H1 (cell line): ENCODE results near the gene ACACB. TPM values are rescaled to one million over a fixed set of nuclear protein-coding genes. Genes with fewer than 3 reads are reported as not detected.

Source experiments
- CTCF ChIA-PET: fragments of 300-600 bp; sonication (Branson Sonifier 250); formaldehyde crosslinking; loops from one replicate; lab custom pipeline; 2021; ENCODE audit not compliant: partially characterized antibody; lab: Charles Lee
- POLR2A ChIA-PET: fragments of 300-600 bp; sonication (Branson Sonifier 250); formaldehyde crosslinking; loops from one replicate; lab custom pipeline; 2021; ENCODE audit warnings: inconsistent platforms; ENCODE audit not compliant: partially characterized antibody; lab: Charles Lee
- DNase-seq, 2 experiments: peaks; one replicate each; pipeline versions ENCODE4 v3.0.0 to v3.0.0-alpha.2; 2010 to 2022; ENCODE audit warnings: low spot score in 2 of 2, low read depth in 1 of 2, mixed read lengths in 1 of 2
- FAIRE-seq: peaks from 2 replicates; lab custom pipeline; 2011; peaks lifted over from hg19 to GRCh38; lab: Jason Lieb, UNC
- H2AFZ ChIP-seq: 2 replicates; pipeline ENCODE4 v1.8.1; 2012; ENCODE audit warnings: low read length, inconsistent platforms
- H2AK5ac ChIP-seq: 2 replicates; pipeline ENCODE4 v1.6.1; 2013; ENCODE audit warnings: low read depth, low read length
- H2BK120ac ChIP-seq: replicated peaks from 2 replicates; pipeline ENCODE3; 2013; ENCODE audit warnings: low read depth, low read length, inconsistent platforms
- H2BK12ac ChIP-seq: 2 replicates; pipeline ENCODE4 v1.6.1; 2013; ENCODE audit warnings: low read depth, low read length
- H2BK15ac ChIP-seq: 2 replicates; pipeline ENCODE4 v1.6.1; 2013; ENCODE audit warnings: low read length
- H2BK20ac ChIP-seq: 2 replicates; pipeline ENCODE4 v1.6.1; 2013; ENCODE audit warnings: low read length
- H2BK5ac ChIP-seq: 2 replicates; pipeline ENCODE4 v1.6.1; 2013; ENCODE audit warnings: low read depth, low read length
- H3K14ac ChIP-seq: 2 replicates; pipeline ENCODE4 v1.6.1; 2013; ENCODE audit warnings: inconsistent platforms; ENCODE audit not compliant: insufficient read length
- H3K18ac ChIP-seq: 2 replicates; pipeline ENCODE4 v1.6.1; 2013; ENCODE audit warnings: low read length; ENCODE audit errors: extremely low read depth
- H3K23ac ChIP-seq: 2 replicates; pipeline ENCODE4 v1.6.1; 2013; ENCODE audit warnings: inconsistent platforms; ENCODE audit not compliant: insufficient read length
- H3K23me2 ChIP-seq: 2 replicates; pipeline ENCODE4 v1.6.1; 2013; ENCODE audit warnings: low read depth, low read length
- H3K27ac ChIP-seq: 2 replicates; pipeline ENCODE4 v1.6.1; 2011; ENCODE audit warnings: low read depth, low read length, inconsistent platforms
- H3K27me3 ChIP-seq, 4 experiments: replicated peaks in 1 of 4; 1 replicate in 1 of 4; 2 replicates in 3 of 4; pipeline versions ENCODE4 v1.6.1 to v1.8.1; 2011 to 2013; ENCODE audit warnings: low read length in 3 of 4, mild to moderate bottlenecking in 3 of 4, inconsistent platforms in 2 of 4, mixed read lengths in 2 of 4, moderate library complexity in 1 of 4; ENCODE audit not compliant: control insufficient read depth in 3 of 4, insufficient read depth in 3 of 4; ENCODE audit errors: extremely low read depth in 1 of 4
- H3K36me3 ChIP-seq, 4 experiments: 2 replicates each; pipeline versions ENCODE4 v1.6.1 to v1.8.1; 2011 to 2013; ENCODE audit warnings: mild to moderate bottlenecking in 4 of 4, low read length in 3 of 4, moderate library complexity in 2 of 4, control low read depth in 1 of 4, inconsistent platforms in 1 of 4; ENCODE audit not compliant: insufficient read depth in 4 of 4, control insufficient read depth in 2 of 4
- H3K4ac ChIP-seq: replicated peaks from 2 replicates; pipeline ENCODE3; 2013; ENCODE audit warnings: low read length, low read depth, mixed read lengths, inconsistent platforms; ENCODE audit not compliant: insufficient read length
- H3K4me1 ChIP-seq, 4 experiments: replicated peaks in 1 of 4; 1 replicate in 1 of 4; 2 replicates in 3 of 4; pipeline versions ENCODE4 v1.6.1 to v1.8.1; 2011 to 2013; ENCODE audit warnings: low read length in 3 of 4, inconsistent platforms in 2 of 4, mixed read lengths in 1 of 4; ENCODE audit not compliant: insufficient read depth in 4 of 4, control insufficient read depth in 3 of 4
- H3K4me2 ChIP-seq, 2 experiments: 2 replicates each; pipeline versions ENCODE4 v1.6.1 to v1.8.1; 2011 to 2013; ENCODE audit warnings: low read depth in 2 of 2, low read length in 2 of 2, control low read depth in 1 of 2, inconsistent platforms in 1 of 2, mild to moderate bottlenecking in 1 of 2; ENCODE audit not compliant: insufficient read depth in 1 of 2
- H3K4me3 ChIP-seq, 4 experiments: fragments of 200-600, 300-600 bp in 1 of 4; sonication (generic), shearing (Covaris generic), sonication (Bioruptor Twin) in 1 of 4; 2 replicates each; pipeline versions ENCODE4 v1.5.1 to v1.8.1; 2011 to 2016; ENCODE audit warnings: low read length in 4 of 4, low read depth in 3 of 4, control low read depth in 2 of 4, inconsistent platforms in 2 of 4, mild to moderate bottlenecking in 2 of 4, mixed read lengths in 1 of 4, moderate library complexity in 1 of 4; ENCODE audit not compliant: insufficient read depth in 2 of 4; ENCODE audit errors: extremely low read depth in 1 of 4
- H3K56ac ChIP-seq: replicated peaks from 2 replicates; pipeline ENCODE3; 2013; ENCODE audit warnings: low read depth, mild to moderate bottlenecking, mixed read lengths, low read length, inconsistent platforms; ENCODE audit not compliant: insufficient read length
- H3K79me1 ChIP-seq: 2 replicates; pipeline ENCODE4 v1.6.1; 2013; ENCODE audit warnings: low read depth, low read length, control low read depth
- H3K79me2 ChIP-seq, 2 experiments: 2 replicates each; pipeline versions ENCODE4 v1.6.1 to v1.8.1; 2012 to 2013; ENCODE audit warnings: low read length in 2 of 2, mild to moderate bottlenecking in 2 of 2, inconsistent platforms in 1 of 2; ENCODE audit not compliant: insufficient read depth in 2 of 2, control insufficient read depth in 1 of 2
- H3K9ac ChIP-seq, 4 experiments: replicated peaks in 1 of 4; 1 replicate in 1 of 4; 2 replicates in 3 of 4; pipeline versions ENCODE4 v1.6.1 to v1.8.1; 2011 to 2013; ENCODE audit warnings: low read depth in 3 of 4, low read length in 3 of 4, control low read depth in 2 of 4, mild to moderate bottlenecking in 2 of 4, moderate library complexity in 2 of 4, inconsistent platforms in 1 of 4; ENCODE audit errors: extremely low read depth in 1 of 4
- H3K9me3 ChIP-seq, 2 experiments: 2 replicates each; pipeline versions ENCODE4 v1.6.1 to v1.8.1; 2012 to 2013; ENCODE audit warnings: mild to moderate bottlenecking in 2 of 2, moderate library complexity in 2 of 2, control low read depth in 1 of 2, inconsistent platforms in 1 of 2, low read depth in 1 of 2, low read length in 1 of 2, mixed read lengths in 1 of 2; ENCODE audit not compliant: insufficient read depth in 2 of 2
- H4K20me1 ChIP-seq, 2 experiments: replicated peaks in 1 of 2; 2 replicates each; pipeline versions ENCODE3 to v1.8.1; 2011 to 2013; ENCODE audit warnings: inconsistent platforms in 2 of 2, low read length in 2 of 2, mild to moderate bottlenecking in 1 of 2; ENCODE audit not compliant: insufficient read depth in 2 of 2, control insufficient read depth in 1 of 2
- H4K5ac ChIP-seq: 2 replicates; pipeline ENCODE4 v1.6.1; 2013; ENCODE audit warnings: low read length, low read depth, mixed read lengths, inconsistent platforms; ENCODE audit not compliant: insufficient read length
- H4K8ac ChIP-seq: 2 replicates; pipeline ENCODE4 v1.8.0; 2013; ENCODE audit warnings: mild to moderate bottlenecking, moderate library complexity, low read length, inconsistent platforms; ENCODE audit not compliant: insufficient read depth; ENCODE audit errors: extremely low read depth
- H4K91ac ChIP-seq: replicated peaks from 2 replicates; pipeline ENCODE3; 2013; ENCODE audit warnings: low read length, mixed read lengths, inconsistent platforms; ENCODE audit not compliant: insufficient read length
- BACH1 ChIP-seq: IDR thresholded peaks from 2 replicates; pipeline ENCODE4 v1.6.1; 2012; ENCODE audit warnings: low read length, improper control_type of control experiment
- CBX5 ChIP-seq: fragments of 300-800, 300-1000 bp; sonication (generic); IDR thresholded peaks from 2 replicates; pipeline ENCODE4 v1.7.1; 2016; ENCODE audit warnings: antibody characterized with exemption, low read length, low read depth
- CBX8 ChIP-seq: fragments of 300-800, 300-1000 bp; sonication (generic); IDR thresholded peaks from 2 replicates; pipeline ENCODE4 v1.7.1; 2016; ENCODE audit warnings: low read depth, low read length, borderline replicate concordance
- CEBPB ChIP-seq: IDR thresholded peaks from 2 replicates; pipeline ENCODE4 v1.6.1; 2012; ENCODE audit warnings: low read depth, low read length
- CTCF ChIP-seq, 3 experiments: IDR thresholded peaks; 1 replicate in 2 of 3; 2 replicates in 1 of 3; pipeline versions ENCODE4 v1.5.1 to v1.6.1; 2011; ENCODE audit warnings: low read length in 3 of 3, mild to moderate bottlenecking in 3 of 3, inconsistent platforms in 2 of 3, low read depth in 1 of 3, moderate library complexity in 1 of 3; ENCODE audit not compliant: insufficient read depth in 1 of 3; ENCODE audit errors: control extremely low read depth in 1 of 3
- GTF2F1 ChIP-seq: IDR thresholded peaks from 2 replicates; pipeline ENCODE4 v1.6.1; 2012; ENCODE audit warnings: low read depth, low read length, improper control_type of control experiment, borderline replicate concordance
- HDAC2 ChIP-seq, 2 experiments: fragments of 300-600 bp in 1 of 2; sonication (generic) in 1 of 2; IDR thresholded peaks; 2 replicates each; pipeline ENCODE4 v1.6.1; 2011 to 2012; ENCODE audit warnings: low read depth in 2 of 2, low read length in 2 of 2, mild to moderate bottlenecking in 2 of 2, moderate library complexity in 2 of 2, borderline replicate concordance in 1 of 2, inconsistent platforms in 1 of 2
- JUN ChIP-seq: IDR thresholded peaks from 2 replicates; pipeline ENCODE4 v1.6.1; 2011; ENCODE audit warnings: low read depth, mild to moderate bottlenecking, improper control_type of control experiment, low read length
- PHF8 ChIP-seq: fragments of 200-600 bp; sonication (generic); conservative IDR thresholded peaks from 2 replicates; pipeline ENCODE4 v1.7.1; 2012; ENCODE audit warnings: low read depth, mild to moderate bottlenecking, inconsistent platforms, low read length, moderate library complexity
- SP1 ChIP-seq: IDR thresholded peaks from 2 replicates; pipeline ENCODE4 v1.6.1; 2011; ENCODE audit warnings: low read depth, low read length
- SP4 ChIP-seq: IDR thresholded peaks from 2 replicates; pipeline ENCODE4 v1.6.1; 2012; ENCODE audit warnings: low read length, inconsistent platforms
- TEAD4 ChIP-seq: IDR thresholded peaks from 2 replicates; pipeline ENCODE4 v1.6.1; 2012; ENCODE audit warnings: low read depth, low read length, inconsistent platforms, mixed read lengths
- WGBS, 2 experiments: shearing (Covaris generic) in 1 of 2; methylation state at CpG; one replicate each; pipeline versions ENCODE4 v1.1.6 to v1.1.7; 2013 to 2015; ENCODE audit warnings: low lambda C conversion rate in 2 of 2, mixed read lengths in 2 of 2, inconsistent platforms in 1 of 2, low coverage in 1 of 2, missing lambda C conversion rate in 1 of 2; ENCODE audit not compliant: insufficient replicate concordance in 2 of 2, insufficient coverage in 1 of 2, insufficient read length in 1 of 2; ENCODE audit errors: extremely low coverage in 1 of 2, missing lambda C conversion rate in 1 of 2; 5-methylcytosine and 5-hydroxymethylcytosine counted together
- polyA plus RNA-seq, 7 experiments: library from polyadenylated mRNA; depleted of rRNA in 3 of 7; stranded (reverse) in 5 of 7; unstranded in 2 of 7; fragments of >200 nt in 5 of 7; fragments of 200-250 nt in 2 of 7; gene quantifications; 1 replicate in 5 of 7; 2 replicates in 1 of 7; 4 replicates in 1 of 7; pipeline versions ENCODE4 v1.2.1 to v1.2.3, GENCODE V29; 2011 to 2013; ENCODE audit warnings: missing spikeins in 2 of 7, mixed read lengths in 2 of 7
- total RNA-seq: library from RNA; stranded (reverse); fragmentation: NEBNext Ultra II Directional; extraction: Animal tissue kit (Norgen Biotek cat#: 25700); gene quantifications from 2 replicates; pipeline ENCODE4 v1.2.1, GENCODE V29; 2021

Gene ACACB
- total and polyA plus RNA-seq, 2 of the 8 experiments (the other 6 are each of a cell fraction or from before 2014, with no cell fraction given) = 5.8 to 15.3 TPM

DNA sequence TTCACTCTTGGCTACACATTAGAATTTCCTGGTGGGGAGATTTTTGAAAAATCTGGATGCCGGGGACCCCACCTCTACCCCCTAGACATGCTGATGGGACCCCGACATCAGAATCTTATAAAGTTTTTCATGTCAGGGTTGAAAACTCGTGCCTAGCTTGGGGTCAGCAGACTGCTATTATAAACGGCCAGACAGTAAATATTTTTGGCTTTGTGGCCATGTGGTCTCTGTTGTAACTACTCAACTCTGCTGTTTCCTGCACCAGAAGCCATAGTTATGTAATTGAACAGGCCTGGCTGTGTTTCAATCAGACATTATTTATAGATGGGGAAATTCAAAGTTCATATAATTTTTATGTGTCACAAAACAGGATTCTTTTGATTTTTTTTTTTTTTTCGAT is 41.6 kb downstream of the ACACB start:
- Histone ChIP-seq H3K23me2 (peaks cover 7% of the 10 kb centered on the region), H2BK15ac (no peak overlapping the region), H3K23ac (no peak overlapping the region), H3K9me3 (no peaks in the 10 kb centered on the region), H3K27ac (no peak overlapping the region), H3K18ac (no peak overlapping the region), H3K4me3 (no peak overlapping the region), H3K79me1 (no peaks in the 10 kb centered on the region), H4K5ac (no peak overlapping the region), H3K4me1 (peaks cover 0 to 3% (median 3%) of the 10 kb centered on the region in 4 experiments; a peak in 3 of 7 replicates), H3K79me2 (peaks cover 0 to 5% of the 10 kb centered on the region in 2 experiments; a peak in 1 of 4 replicates), H3K56ac (no peak overlapping the region), H4K20me1 (peaks cover 0 to 1% of the 10 kb centered on the region in 2 experiments), H2AFZ (no peak overlapping the region), H2AK5ac (no peak overlapping the region), H4K8ac (no peak overlapping the region), H3K27me3 (no peaks in the 10 kb centered on the region; a peak in 2 of 7 replicates), H2BK120ac (no peak overlapping the region), H4K91ac (no peak overlapping the region), H3K4ac (no peak overlapping the region), H2BK12ac (no peak overlapping the region), H2BK20ac (no peak overlapping the region), H3K9ac (no peak overlapping the region), H2BK5ac (no peak overlapping the region), H3K36me3 (no peaks in the 10 kb centered on the region), H3K4me2 (no peak overlapping the region), H3K14ac (no peak overlapping the region)
- ChIA-PET CTCF (no interaction called here), POLR2A (interaction anchor here (0.6 kb wide), 1 partner anchor 297 kb away, joined by 3 read pairs; no protein-coding TSS in a partner anchor)
- DNase-seq (no peak), FAIRE-seq (no peak)
- 76% methylated on average over 5 of the region's 5 CpGs; no CpG with 5 or more reads in 1 of the 2 experiments for WGBS, 2 experiments
- TF ChIP-seq SP1 (no peak), SP4 (no peak), TEAD4 (no peak), CEBPB (no peak), PHF8 (no peak), BACH1 (no peak), GTF2F1 (no peak), CBX5 (no peak), CBX8 (no peak), HDAC2 (IDR thresholded peaks at IDR 0.05; ENCODE audit: borderline replicate concordance in 1 of 2, low read depth in 2 of 2, low read length in 2 of 2) (no peak), CTCF (IDR thresholded peaks at IDR 0.05; ENCODE audit: control extremely low read depth in 1 of 3, insufficient read depth in 1 of 3, low read depth in 1 of 3, low read length in 3 of 3) (no peak), JUN (no peak)
